Upper lobe of left lung (tissue), 6 donors: ENCODE data around the gene CATSPER3. TPM values are rescaled to one million over a fixed set of nuclear protein-coding genes. Genes with fewer than 3 reads are reported as not detected.

ENCODE experiments used
- ATAC-seq, 2 donors: fragments of 200-7000 bp; cut with Tn5 transposase; one replicate each; pipeline ENCODE4 v1.9.1; 2022; ENCODE audit warnings: mild to moderate bottlenecking in 2 of 2, moderate library complexity in 2 of 2; ENCODE audit not compliant: low FRiP score in 2 of 2
- DNase-seq, 2 donors: peaks; one replicate each; pipeline ENCODE4 v3.0.0-alpha.2; 2019 to 2020
- H3K27ac ChIP-seq, 4 donors: fragments of 200-600 bp; sonication (generic); one replicate each; pipeline ENCODE4 v1.5.1; 2016 to 2019
- H3K27me3 ChIP-seq, 4 donors: fragments of 200-600 bp; sonication (generic); one replicate each; pipeline ENCODE4 v1.5.1; 2017 to 2019
- H3K36me3 ChIP-seq, 4 donors: fragments of 200-600 bp; sonication (generic); one replicate each; pipeline ENCODE4 v1.5.1; 2016 to 2019
- H3K4me1 ChIP-seq, 4 donors: fragments of 200-600 bp; sonication (generic); one replicate each; pipeline ENCODE4 v1.5.1; 2018 to 2019
- H3K4me3 ChIP-seq, 4 donors: fragments of 200-600 bp; sonication (generic); one replicate each; pipeline ENCODE4 v1.5.1; 2017 to 2019; ENCODE audit warnings: mild to moderate bottlenecking in 2 of 4, moderate library complexity in 1 of 4
- H3K9me3 ChIP-seq, 4 donors: fragments of 200-600 bp; sonication (generic); one replicate each; pipeline ENCODE4 v1.5.1; 2018 to 2019
- CTCF ChIP-seq, 6 experiments: fragments of 450-650 bp in 4 of 6; fragments of 200-600 bp in 2 of 6; sonication (generic) in 2 of 6; IDR thresholded peaks; one replicate each; pipeline ENCODE4 v1.5.1; 2016 to 2019; ENCODE audit warnings: antibody characterized with exemption in 6 of 6
- EP300 ChIP-seq, 4 donors: sonication (generic); formaldehyde crosslinking; IDR thresholded peaks; one replicate each; pipeline ENCODE4 v1.5.1; 2017; ENCODE audit warnings: antibody characterized with exemption in 4 of 4, control low read depth in 2 of 4
- POLR2A ChIP-seq, 4 donors: fragments of 450-650 bp; IDR thresholded peaks; one replicate each; pipeline ENCODE4 v1.5.1; 2016 to 2017; ENCODE audit warnings: antibody characterized with exemption in 4 of 4, mild to moderate bottlenecking in 2 of 4
- POLR2AphosphoS5 ChIP-seq, 2 donors: sonication (generic); formaldehyde crosslinking; IDR thresholded peaks; one replicate each; pipeline ENCODE4 v1.5.1; 2017; ENCODE audit warnings: antibody characterized with exemption in 2 of 2
- WGBS, 2 donors: methylation state at CpG; one replicate each; pipeline ENCODE4 v1.1.5; 2017 to 2018; 5-methylcytosine and 5-hydroxymethylcytosine counted together
- total RNA-seq, 6 donors: library from RNA; depleted of rRNA in 4 of 6; stranded (reverse); fragments of >200 nt in 4 of 6; gene quantifications; one replicate each; pipeline versions ENCODE4 v1.1.0 to v1.2.1, GENCODE V29; 2016 to 2021
- donor health status: DM: no; HTN: no; CAD: no; lungs with moderate emphysema.
- donor health status: DM: no; HTN: yes; CAD: no; lungs with severe emphysema.

The CATSPER3 gene
- total RNA-seq, 6 donors from 2014 or later, result 0.67 to 1.7 TPM; not detected in 4

GRCh38 chr5:135041726-135042125 lies 74.0 kb downstream of the CATSPER3 start:
- Histone ChIP-seq H3K9me3 (no peaks in the 10 kb centered on the region), H3K36me3 (no peaks in the 10 kb centered on the region), H3K27me3 (peaks cover 0 to 51% (median 31%) of the 10 kb centered on the region in 4 donors), H3K27ac (no peak overlapping the region), H3K4me3 (no peak overlapping the region), H3K4me1 (peaks cover 12 to 22% (median 18%) of the 10 kb centered on the region in 4 donors)
- ATAC-seq (no peak), DNase-seq (no peak)
- WGBS, 2 donors, result 65 to 66% methylated on average over 3 of the region's 3 CpGs
- TF ChIP-seq CTCF (IDR thresholded peaks at IDR 0.05) (no peak), POLR2A (IDR thresholded peaks at IDR 0.05) (no peak), POLR2AphosphoS5 (IDR thresholded peaks at IDR 0.05) (no peak), EP300 (IDR thresholded peaks at IDR 0.05) (no peak)

- H3K27me3 ChIP-seq, result peaks cover 0 to 43% (median 27%) of the 10 kb centered on the region in 4 donors
- H3K4me3 ChIP-seq, result no peak overlapping the region
- TF ChIP-seq POLR2A (IDR thresholded peaks at IDR 0.05) (no peak), EP300 (IDR thresholded peaks at IDR 0.05) (no peak)
- WGBS, 2 donors, result 70 to 100% methylated on average over 1 of the region's 1 CpG
- peaks cover 12 to 22% (median 18%) of the 10 kb centered on the region in 4 donors for H3K4me1 ChIP-seq
- no peaks in the 10 kb centered on the region for H3K9me3 ChIP-seq
- H3K27ac ChIP-seq, result no peak overlapping the region
- ATAC-seq (no peak), DNase-seq (no peak)
- no peaks in the 10 kb centered on the region for H3K36me3 ChIP-seq
These were observed 74.9 kb downstream of the CATSPER3 start for GRCh38 chr5:135042595-135042994.

- Histone ChIP-seq H3K4me3 (no peak overlapping the region), H3K36me3 (no peaks in the 10 kb centered on the region), H3K27ac (no peak overlapping the region), H3K27me3 (peaks cover 0 to 19% (median 8%) of the 10 kb centered on the region in 4 donors), H3K4me1 (peaks cover 0 to 7% (median 2%) of the 10 kb centered on the region in 4 donors), H3K9me3 (no peaks in the 10 kb centered on the region)
- TF ChIP-seq CTCF (IDR thresholded peaks at IDR 0.05) (no peak), EP300 (IDR thresholded peaks at IDR 0.05) (no peak), POLR2A (IDR thresholded peaks at IDR 0.05) (no peak), POLR2AphosphoS5 (IDR thresholded peaks at IDR 0.05) (no peak)
- DNase-seq, result no peak
- no peak for ATAC-seq
These were observed 77.8 kb downstream of the CATSPER3 start for GRCh38 chr5:135045488-135045887.

- Histone ChIP-seq H3K27me3 (peaks cover 0 to 11% (median 3%) of the 10 kb centered on the region in 4 donors), H3K27ac (no peak overlapping the region), H3K4me3 (no peak overlapping the region), H3K9me3 (no peaks in the 10 kb centered on the region), H3K4me1 (peaks cover 0 to 4% (median 0%) of the 10 kb centered on the region in 4 donors), H3K36me3 (no peaks in the 10 kb centered on the region)
- no peak for ATAC-seq
- 70 to 83% methylated on average over 5 of the region's 5 CpGs for WGBS, 2 donors
- DNase-seq, result no peak
- TF ChIP-seq CTCF (IDR thresholded peaks at IDR 0.05) (no peak), POLR2A (IDR thresholded peaks at IDR 0.05) (no peak), EP300 (IDR thresholded peaks at IDR 0.05) (no peak), POLR2AphosphoS5 (IDR thresholded peaks at IDR 0.05) (no peak)
These were observed 79.1 kb downstream of the CATSPER3 start for GRCh38 chr5:135046661-135047346.

GRCh38 chr5:135047347-135047695 lies 79.6 kb downstream of the CATSPER3 start:
- Histone ChIP-seq H3K4me3 (no peak overlapping the region), H3K27me3 (peaks cover 0 to 11% (median 3%) of the 10 kb centered on the region in 4 donors), H3K9me3 (no peaks in the 10 kb centered on the region), H3K36me3 (no peaks in the 10 kb centered on the region), H3K4me1 (peaks cover 0 to 4% (median 0%) of the 10 kb centered on the region in 4 donors), H3K27ac (no peak overlapping the region)
- TF ChIP-seq CTCF (IDR thresholded peaks at IDR 0.05), result no peak
- no peak for TF ChIP-seq POLR2A (IDR thresholded peaks at IDR 0.05)
- TF ChIP-seq EP300 (IDR thresholded peaks at IDR 0.05), result no peak
- no peak for TF ChIP-seq POLR2AphosphoS5 (IDR thresholded peaks at IDR 0.05)
- DNase-seq, result no peak
- 38 to 56% methylated on average over 2 of the region's 2 CpGs for WGBS, 2 donors
- ATAC-seq, result no peak
